AG08396 (cell line): ENCODE measurements around the gene LONRF2.

Experiments used
- DNase-seq: peaks from one replicate; pipeline ENCODE4 v3.0.0; 2012; ENCODE audit warnings: low spot score, mixed read lengths

Gene LONRF2

DNA sequence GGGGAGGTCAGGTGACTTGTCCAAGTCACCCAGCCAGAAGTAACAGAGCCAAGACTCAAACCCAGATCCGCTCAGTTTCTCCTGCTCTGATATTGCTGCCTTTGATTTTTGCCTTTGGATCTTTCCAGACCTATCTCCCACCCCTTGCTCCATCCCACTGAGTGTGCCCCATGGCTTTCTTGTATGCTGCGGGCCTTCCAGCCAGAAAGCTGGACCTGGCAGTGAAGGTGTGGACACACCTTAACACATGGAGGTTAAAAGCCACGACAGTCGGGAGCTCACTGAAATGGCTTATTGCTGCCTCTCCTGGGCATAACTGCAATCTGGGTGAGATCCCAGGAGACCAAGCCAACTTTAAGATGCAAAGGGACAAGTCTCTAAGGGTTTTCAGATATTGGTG is 86.7 kb downstream of the LONRF2 start:
- DNase-seq = no peak

DNA sequence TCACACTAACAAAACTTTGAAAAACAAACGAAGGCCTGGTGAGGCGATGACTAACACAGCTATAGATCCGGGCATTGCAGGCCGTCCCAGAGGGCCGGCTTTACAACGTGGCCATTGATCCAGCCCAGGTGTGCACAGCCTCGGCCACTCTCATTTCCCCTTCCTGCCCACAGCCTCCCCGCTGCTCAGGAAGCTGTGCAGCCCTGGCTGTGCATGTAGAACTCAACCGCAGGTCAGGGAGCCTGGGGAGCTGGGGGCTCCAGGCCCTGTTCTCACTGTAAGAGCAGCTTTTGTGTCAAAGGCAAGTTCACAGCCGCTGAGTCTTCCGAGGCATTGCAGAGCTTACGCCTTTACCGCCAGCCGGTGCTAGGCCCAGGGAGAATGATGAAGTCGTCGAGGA is 87.2 kb downstream of the LONRF2 start:
- no peak for DNase-seq

DNA sequence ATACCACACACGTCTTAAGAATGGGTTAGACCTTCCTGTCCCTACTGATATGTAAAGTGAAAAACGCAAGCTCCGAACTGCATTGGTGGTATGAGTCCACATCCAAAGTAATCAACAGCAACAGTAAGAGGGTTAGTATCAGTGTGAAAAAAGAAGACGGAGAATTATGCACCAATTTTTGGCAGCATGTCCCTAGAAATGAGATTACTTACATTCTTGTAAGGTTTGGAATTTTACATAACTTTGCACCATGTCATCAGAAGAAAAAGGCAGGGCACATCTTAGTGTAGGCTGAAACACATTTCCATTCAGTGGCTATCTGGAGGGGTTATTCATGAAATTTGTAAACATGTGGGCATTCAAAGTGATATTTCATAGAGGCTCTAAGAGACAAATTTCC is 88.2 kb downstream of the LONRF2 start:
- DNase-seq = no peak

DNA sequence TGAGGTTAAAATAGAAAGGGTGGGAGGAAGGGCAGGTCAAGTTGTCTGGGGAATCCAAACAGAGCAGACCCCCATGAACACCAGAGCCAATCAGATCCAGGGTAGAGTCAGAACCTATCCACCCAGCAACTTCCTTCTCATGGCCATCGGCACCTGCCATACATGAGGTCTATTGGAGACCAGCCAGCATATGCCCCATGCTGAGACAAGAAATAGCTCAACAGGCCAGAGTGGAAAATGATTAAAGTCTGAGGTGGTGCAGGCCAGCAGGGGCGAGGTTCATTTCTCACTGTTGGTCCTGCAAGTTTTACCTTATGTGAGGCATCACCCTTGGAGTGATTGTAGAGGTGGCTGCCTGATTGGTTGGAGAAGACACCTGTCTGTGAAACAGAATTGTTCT is 89.2 kb downstream of the LONRF2 start:
- DNase-seq = no peak

GRCh38 chr2:100230754-100231153 is 91.5 kb downstream of the LONRF2 start:
- DNase-seq = no peak

GRCh38 chr2:100228967-100229366 is 93.3 kb downstream of the LONRF2 start:
- no peak for DNase-seq

DNA sequence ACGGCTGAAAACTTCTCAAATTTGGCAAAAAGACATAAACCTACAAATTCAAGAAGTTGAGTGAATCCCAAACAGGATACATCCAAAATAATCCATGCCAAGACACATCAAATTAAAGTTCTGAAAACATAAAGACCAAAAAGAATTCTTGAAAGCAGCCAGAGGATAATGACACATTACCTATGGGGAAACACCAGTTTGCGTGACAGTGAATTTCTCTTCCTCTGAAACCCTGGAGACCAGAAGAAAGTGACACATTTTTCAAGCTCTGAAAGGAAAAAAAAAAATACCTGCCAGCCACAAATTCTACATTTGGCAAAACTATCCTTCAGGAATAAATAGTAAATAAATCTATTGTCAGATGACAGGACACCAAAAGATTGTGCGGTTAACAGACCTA is 93.9 kb downstream of the LONRF2 start:
- DNase-seq = no peak

GRCh38 chr2:100224988-100225710 is 97.2 kb downstream of the LONRF2 start:
- no peak for DNase-seq

GRCh38 chr2:100223502-100223901 is 98.8 kb downstream of the LONRF2 start:
- no peak for DNase-seq
